H1 (cell line): ENCODE measurements around the gene SIGLEC11. TPM values are rescaled to one million over a fixed set of nuclear protein-coding genes. Genes with fewer than 3 reads are reported as not detected.

Source experiments
- ASH2L ChIP-seq: fragments of 200-600, 300-600 bp; sonication (generic); IDR thresholded peaks from one replicate; pipeline ENCODE4 v1.7.1; 2017; ENCODE audit warnings: low read length
- CBX8 ChIP-seq: fragments of 300-800, 300-1000 bp; sonication (generic); IDR thresholded peaks from 2 replicates; pipeline ENCODE4 v1.7.1; 2016; ENCODE audit warnings: low read depth, low read length, borderline replicate concordance
- CHD7 ChIP-seq: fragments of 300-600 bp; sonication (generic); IDR thresholded peaks from 2 replicates; pipeline ENCODE4 v1.7.1; 2012; ENCODE audit warnings: low read length, moderate library complexity, mild to moderate bottlenecking, inconsistent platforms; ENCODE audit not compliant: insufficient replicate concordance
- RXRA ChIP-seq: IDR thresholded peaks from 2 replicates; pipeline ENCODE4 v1.6.1; 2011; ENCODE audit warnings: low read depth, mild to moderate bottlenecking, low read length, moderate library complexity; ENCODE audit not compliant: insufficient read depth
- SP4 ChIP-seq: IDR thresholded peaks from 2 replicates; pipeline ENCODE4 v1.6.1; 2012; ENCODE audit warnings: low read length, inconsistent platforms
- TEAD4 ChIP-seq: IDR thresholded peaks from 2 replicates; pipeline ENCODE4 v1.6.1; 2012; ENCODE audit warnings: low read depth, low read length, inconsistent platforms, mixed read lengths
- polyA plus RNA-seq, 7 experiments: library from polyadenylated mRNA; depleted of rRNA in 3 of 7; stranded (reverse) in 5 of 7; unstranded in 2 of 7; fragments of >200 nt in 5 of 7; fragments of 200-250 nt in 2 of 7; gene quantifications; 1 replicate in 5 of 7; 2 replicates in 1 of 7; 4 replicates in 1 of 7; pipeline versions ENCODE4 v1.2.1 to v1.2.3, GENCODE V29; 2011 to 2013; ENCODE audit warnings: missing spikeins in 2 of 7, mixed read lengths in 2 of 7
- total RNA-seq: library from RNA; stranded (reverse); fragmentation: NEBNext Ultra II Directional; extraction: Animal tissue kit (Norgen Biotek cat#: 25700); gene quantifications from 2 replicates; pipeline ENCODE4 v1.2.1, GENCODE V29; 2021

The SIGLEC11 gene
- total and polyA plus RNA-seq, 2 of the 8 experiments (the other 6 are each of a cell fraction or from before 2014, with no cell fraction given) = 0.18 TPM; not detected in 1

- TF ChIP-seq CHD7 (no peak), SP4 (no peak), CBX8 (no peak), RXRA (no peak), ASH2L (no peak), TEAD4 (no peak)
Observed at GRCh38 chr19:49968279-49968922, 7.4 kb upstream of the SIGLEC11 start (continued).
